Limb (tissue), 2 donors: ENCODE results near the gene PZP.
"Not testable (repeated sequence)": the region's sequence is repeated elsewhere in the genome, so short reads cannot be mapped to it uniquely, and the experiment has no call there.

ENCODE experiments used
- DNase-seq, 2 donors: peaks; one replicate each; pipeline ENCODE4 v3.0.0-alpha.2; 2016; ENCODE audit errors: extremely low spot score in 2 of 2

Gene PZP

DNA sequence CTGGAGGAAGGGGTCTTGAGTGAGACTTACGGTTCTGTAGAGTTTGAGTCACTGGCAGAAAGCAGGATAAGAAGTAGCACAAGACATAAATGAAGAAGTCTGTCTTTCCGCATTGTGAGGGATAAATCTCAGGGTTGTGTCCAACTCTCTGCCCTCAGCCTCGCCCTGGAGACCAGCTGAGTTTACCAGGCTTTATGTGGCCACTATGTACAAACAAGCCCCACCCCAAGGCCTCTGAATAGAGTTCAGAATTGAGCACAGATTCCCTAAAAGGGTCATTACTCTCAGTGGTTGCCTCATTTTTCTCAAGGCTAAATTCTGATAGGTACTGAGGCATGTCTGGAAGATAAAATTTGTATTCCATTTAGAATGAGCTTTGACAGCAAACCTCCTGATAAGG is at the start of gene PZP:
PZP (minus strand) TSS at position 167 of the 400 bp plus-strand sequence; CDS start at position 113, 54 bp downstream.
- no peak for DNase-seq

GRCh38 chr12:9256758-9257405 is 48.7 kb upstream of the PZP start:
- DNase-seq = no peak

DNA sequence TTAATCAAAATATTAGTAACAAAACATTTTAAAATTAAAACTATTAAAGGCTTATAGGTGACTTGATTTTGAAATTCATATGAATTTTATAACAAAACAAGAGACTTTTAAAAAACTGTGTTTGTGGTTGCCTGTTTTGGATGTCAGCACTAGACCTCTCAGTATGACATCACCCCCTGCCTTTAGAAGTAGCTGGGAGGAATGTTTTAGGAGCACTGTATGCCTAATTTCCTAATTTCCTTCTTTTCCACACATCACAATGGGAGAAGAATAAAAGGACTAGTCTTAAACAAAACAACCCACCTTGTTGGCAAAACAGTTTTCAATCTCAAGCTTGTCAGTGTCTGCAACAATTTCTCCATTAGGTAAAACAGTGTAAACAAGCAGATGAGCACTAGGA is 48.1 kb upstream of the PZP start:
- no peak for DNase-seq

GRCh38 chr12:9255837-9256236 is 47.6 kb upstream of the PZP start:
- DNase-seq = no peak

- no peak for DNase-seq
Observed at GRCh38 chr12:9253464-9253863, 45.3 kb upstream of the PZP start.

DNA sequence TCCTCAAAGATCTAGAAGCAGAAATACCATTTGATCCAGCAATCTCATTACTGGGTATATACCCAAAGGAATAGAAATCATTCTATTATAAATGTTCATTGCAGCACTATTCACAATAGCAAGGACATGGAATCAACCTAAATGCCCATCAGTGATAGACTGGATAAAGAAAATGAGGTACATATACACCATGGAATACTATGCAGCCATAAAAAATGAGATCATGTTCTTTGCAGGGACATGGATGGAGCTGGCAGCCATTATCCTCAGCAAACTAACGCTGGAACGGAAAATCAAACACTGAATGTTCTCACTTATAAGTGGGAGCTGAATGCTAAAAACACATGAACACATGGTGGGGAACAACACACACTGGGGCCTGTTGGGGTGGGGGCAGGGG is 44.6 kb upstream of the PZP start:
- DNase-seq = not testable (repeated sequence)

GRCh38 chr12:9252256-9252655 is 44.1 kb upstream of the PZP start:
- no peak for DNase-seq

- DNase-seq = no peak
Observed at GRCh38 chr12:9248435-9248834, 40.2 kb upstream of the PZP start.

- no peak for DNase-seq
Observed at GRCh38 chr12:9244894-9245293, 36.7 kb upstream of the PZP start.

- DNase-seq = no peak
Observed at GRCh38 chr12:9243999-9244649, 35.9 kb upstream of the PZP start.

GRCh38 chr12:9241301-9241700 is 33.1 kb upstream of the PZP start:
- no peak for DNase-seq

DNA sequence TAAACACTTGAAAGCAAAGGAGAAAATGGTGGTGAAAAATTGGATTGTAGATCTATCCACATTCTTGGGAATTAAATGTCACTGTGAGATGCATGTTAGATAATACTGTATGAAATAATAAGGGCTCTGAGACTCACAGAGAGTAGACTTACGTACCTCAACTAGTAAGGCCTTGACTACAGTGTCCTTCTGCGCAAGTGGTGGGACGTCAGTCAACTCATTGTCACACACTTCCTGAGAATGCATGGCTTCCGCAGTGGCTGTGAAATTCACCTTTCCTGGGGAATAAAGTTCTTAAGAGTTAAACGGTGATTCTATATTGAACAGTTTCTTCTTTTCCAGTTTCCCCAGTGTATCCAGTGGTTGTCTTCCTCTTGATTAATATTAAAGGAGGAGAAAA is 32.6 kb upstream of the PZP start:
- DNase-seq = no peak

- DNase-seq = not testable (repeated sequence)
Observed at GRCh38 chr12:9240004-9240635, 31.9 kb upstream of the PZP start.

DNA sequence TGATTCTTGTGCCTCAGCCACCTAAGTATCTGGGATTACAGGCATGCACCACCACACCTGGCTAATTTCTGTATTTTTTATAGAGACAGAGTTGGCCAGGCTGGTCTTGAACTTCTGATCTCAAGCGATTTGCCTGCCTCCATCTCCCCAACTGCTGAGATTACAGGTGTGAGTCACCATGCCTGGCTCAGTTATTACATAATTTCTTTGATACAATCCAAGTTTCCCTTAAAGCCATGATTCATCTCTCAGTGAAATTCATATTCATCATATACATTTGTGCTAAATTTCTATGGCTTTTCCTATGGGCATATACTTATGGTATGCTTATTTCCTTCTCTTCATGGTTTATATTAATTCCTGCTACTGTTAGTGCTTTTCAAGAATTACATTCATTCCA is 29.1 kb upstream of the PZP start:
- no peak for DNase-seq

GRCh38 chr12:9235519-9235918 is 27.3 kb upstream of the PZP start:
- DNase-seq = no peak

- no peak for DNase-seq
Observed at GRCh38 chr12:9227950-9228349, 19.8 kb upstream of the PZP start.

DNA sequence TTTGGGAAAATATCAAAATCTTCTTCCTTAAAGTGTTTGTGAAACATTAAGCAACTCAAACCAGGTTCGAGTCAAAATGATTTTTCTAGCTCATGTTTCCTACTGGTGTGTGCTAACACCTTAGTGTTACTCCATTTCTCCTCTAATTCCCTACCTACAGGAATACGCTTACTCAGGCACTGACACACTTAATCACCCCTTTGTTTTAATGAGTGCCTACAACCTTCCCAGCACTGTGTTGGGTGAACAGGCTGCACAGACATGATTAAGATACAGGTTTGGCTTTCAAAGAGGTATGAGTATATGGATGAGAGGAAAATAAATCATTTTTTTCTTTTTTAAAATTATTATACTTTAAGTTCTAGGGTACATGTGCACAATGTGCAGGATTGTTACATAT is 15.6 kb upstream of the PZP start:
- DNase-seq = no peak

- DNase-seq = no peak
Observed at GRCh38 chr12:9221483-9221882, 13.3 kb upstream of the PZP start.

- DNase-seq = not testable (repeated sequence)
Observed at GRCh38 chr12:9221011-9221410, 12.8 kb upstream of the PZP start.

DNA sequence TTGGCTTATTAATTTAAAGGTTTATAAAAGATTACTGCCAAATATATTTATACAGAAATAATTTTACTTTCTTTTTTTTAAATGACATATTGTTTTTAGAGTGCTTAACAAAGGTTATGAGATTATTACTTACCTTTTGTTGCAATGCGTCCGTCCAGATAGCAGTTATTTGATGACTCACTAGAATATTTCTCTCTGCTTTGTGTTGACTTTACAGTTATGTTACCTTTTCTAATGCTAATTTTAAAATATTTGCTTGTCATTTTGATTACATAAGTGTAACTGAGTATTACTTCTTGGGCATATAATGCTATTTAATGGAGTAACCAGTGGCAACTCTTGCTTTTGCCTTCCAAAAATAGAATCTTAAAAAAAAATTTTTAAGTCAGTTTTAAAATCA is 6.3 kb upstream of the PZP start:
- no peak for DNase-seq

DNA sequence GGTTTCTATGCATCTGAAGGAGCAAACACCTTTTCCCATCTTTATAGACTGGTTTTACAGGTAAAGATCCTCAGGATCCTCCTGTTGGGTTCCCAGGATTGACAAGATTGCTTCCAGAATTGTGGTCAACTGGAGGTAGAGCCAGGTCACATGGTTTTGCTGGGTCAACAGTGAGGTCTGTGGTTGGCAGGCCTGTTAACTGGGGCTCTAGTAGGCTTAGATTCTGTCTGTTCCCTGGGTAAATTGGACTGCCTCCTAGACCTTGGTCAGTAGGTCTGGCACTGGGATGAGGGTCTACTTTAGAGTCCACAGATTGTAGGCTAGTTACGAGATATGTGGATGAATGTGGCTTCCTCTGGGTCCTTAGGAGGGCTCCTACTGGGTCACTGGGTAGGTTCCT is 3.5 kb upstream of the PZP start:
- no peak for DNase-seq

GRCh38 chr12:9204380-9204779 is 3.8 kb downstream of the PZP start:
- no peak for DNase-seq

DNA sequence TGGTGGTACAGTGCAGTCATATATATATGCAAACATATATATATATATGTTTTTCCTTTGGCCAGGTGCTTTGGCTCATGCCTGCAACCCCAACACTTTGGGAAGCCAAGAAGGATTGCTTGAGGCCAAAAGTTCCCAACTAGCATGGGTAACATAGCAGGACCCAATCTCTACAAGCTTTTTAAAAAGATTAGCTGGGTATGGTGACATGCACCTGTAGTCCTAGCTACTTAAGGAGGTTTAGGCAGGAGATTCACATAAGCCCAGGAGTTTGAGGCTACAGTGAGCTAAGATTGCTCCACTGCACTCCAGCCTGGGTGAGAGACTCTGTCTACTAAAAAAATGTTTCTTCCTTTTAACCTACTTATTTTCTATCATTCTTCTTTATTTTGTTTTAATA is 10.2 kb downstream of the PZP start:
- DNase-seq = no peak
